COLO668 (cell line): ENCODE results near the gene MYH11.
"Not testable (repeated sequence)": the region's sequence is repeated elsewhere in the genome, so short reads cannot be mapped to it uniquely, and the experiment has no call there.

Source experiments
- DNase-seq: peaks from one replicate; lab custom pipeline; 2025; ENCODE audit not compliant: unreplicated experiment; lab: John Stamatoyannopoulos, UW

The MYH11 gene

DNA sequence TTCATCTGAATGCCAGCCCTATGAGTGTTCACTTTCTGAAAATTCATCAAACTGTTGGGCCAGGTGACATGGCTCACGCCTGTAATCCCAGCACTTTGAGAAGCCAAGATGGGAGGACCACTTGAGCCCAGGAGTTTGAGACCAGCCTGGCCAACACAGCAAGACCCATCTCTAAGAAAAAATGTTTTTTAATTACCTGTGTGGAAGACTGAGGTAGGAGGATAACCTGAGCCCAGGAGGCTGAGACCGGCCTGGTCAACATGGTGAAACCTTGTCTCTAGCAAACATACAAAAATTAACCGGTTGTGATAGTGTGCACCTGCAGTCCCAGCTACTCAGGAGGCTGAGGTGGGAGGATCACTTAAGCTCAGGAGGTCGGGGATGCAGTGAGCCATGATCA is 10.3 kb downstream of the MYH11 start:
- no peak for DNase-seq

DNA sequence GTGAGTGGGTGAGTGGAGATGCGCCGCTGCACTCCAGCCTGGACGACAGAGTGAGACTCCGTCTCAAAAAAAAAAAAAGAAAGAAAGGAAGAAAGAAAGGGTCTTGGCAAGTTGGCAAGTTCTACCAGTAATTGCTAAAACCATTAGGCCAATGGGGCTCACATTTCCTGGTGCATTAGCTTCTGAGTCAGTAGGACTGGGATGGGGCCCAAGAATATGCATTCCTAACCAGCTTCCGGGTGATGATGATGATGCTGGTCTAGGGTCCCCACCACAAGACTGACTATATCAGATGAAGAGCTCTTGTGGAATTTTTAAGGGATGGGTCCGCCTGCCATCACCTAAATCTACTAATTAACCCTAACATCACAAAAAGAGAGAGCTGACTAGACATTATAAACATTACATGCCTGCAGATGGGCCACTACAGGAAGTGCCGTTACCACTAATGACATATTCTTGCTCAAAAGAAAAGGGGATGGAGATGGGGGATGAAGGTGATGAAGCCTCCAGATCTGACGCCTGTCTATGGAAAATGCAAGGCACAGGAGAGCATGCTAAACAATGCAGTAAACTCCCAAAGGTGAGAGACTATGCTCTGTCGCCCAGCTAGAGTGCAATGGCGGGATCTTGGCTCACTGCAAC is 13.1 kb downstream of the MYH11 start:
- no peak for DNase-seq

DNA sequence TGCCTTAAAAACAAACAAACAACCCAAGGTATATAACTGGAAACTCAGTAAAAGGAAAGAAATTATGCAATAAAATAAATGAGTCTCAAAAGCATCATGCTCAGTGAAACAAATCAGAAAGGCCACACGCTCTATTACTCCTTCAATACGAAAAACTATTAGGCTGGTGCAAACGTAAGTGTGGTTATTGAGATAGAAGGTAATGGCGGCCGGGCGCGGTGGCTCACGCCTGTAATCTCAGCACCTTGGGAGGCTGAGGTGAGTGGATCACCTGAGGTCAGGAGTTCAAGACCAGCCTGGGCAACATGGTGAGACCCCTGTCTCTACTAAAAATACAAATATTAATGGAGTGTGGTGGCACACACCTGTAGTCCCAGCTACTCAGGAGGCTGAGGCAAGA is 17.6 kb downstream of the MYH11 start:
- not testable (repeated sequence) for DNase-seq

DNA sequence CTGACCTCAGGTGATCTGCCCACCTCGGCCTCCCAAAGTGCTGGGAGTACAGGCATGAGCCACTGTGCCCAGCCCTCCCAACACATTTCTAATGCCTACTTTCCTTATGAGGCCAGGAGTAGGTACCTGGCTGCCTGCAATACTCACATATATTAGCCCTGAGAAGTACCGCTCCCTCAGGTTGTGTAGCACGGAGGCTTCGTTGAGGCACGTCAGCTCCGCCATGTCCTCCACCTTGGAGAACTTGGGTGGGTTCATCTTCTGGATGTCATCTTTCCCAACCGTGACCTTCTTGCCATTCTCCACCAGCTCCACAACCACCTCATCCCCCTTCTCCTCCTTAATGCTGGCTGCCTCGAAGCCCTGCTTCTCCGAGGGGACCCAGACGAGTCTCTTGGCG is 19.1 kb downstream of the MYH11 start:
- DNase-seq = no peak

DNA sequence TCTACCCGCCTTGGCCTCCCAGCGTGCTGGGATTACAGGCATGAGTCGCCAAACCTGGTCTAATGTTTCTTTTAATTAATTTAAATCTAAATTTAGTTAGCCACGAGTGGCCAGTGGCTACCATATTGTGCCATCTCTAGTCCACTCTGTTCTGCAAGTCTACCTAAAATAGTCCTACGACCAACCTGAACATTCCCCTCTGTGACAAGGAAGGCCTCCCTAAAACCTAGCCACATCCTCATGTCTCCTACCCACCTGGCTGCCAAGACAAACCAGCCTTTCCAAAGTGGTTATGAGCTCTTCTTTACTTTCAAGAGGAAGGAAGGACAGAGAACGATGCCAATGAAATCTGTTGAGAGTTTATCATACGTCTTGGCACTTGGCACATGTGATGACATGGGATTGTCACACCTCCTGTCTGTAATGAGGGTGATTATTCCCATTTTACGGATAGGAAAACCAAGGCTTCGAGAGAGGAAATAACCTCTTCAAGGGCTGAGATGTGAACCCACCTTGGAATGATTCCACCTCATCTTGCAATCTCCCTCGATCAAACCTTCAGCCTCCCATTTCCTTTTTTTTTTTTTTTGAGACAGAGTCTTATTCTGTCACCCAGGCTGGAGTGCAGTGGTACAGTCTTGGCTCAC is 19.7 kb downstream of the MYH11 start:
- no peak for DNase-seq

DNA sequence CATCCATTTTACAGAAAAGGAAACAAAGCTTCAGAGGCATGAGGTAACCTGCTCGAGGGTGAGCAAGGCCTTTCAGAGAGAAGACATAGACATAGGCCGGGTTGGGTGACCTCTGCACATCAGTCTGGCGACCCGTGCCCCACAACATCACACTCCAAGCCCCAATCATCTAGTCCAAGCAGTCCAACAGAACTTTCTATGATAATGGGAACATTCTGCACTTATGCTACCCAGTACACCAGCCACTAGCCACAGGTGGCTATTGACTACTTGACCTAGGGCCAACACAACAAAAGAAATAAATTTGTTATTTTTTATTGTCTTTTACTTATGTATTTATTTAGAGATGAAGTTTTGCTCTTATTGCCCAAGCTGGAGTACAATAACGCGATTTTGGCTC is 20.8 kb downstream of the MYH11 start:
- no peak for DNase-seq

DNA sequence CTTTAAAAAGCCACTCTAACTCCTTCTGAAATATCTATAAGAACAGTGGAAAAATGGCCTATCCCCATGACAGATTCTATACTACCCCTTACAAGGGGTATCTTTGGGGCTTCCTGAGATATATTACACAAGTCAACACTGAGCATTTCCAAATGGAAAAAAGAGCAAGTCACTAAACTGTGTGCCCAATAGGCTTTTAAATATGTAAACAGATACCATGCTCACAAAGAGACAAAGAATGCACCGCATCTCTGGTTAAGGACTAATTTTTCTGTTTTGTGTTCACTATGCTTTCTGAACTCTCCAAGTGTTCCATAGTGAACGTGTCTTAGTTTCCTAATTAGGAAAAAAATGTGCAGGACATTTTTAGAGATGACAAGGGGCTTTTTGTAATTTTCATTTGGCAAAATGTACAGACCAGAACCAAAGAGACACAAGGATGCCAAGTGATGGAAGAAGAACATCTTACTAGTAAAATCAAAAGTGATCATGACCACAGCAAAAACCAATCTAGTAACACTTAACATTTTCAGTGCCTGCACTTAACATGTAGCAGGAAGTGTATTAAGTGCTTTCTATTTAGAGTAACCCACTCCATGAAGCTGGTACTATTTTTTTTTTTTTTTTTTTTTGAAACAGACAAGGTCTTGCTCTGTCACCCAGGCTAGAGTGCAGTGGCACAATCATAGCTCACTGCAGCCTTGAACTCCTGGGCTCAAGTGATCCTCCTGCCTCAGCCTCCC is 21.5 kb downstream of the MYH11 start:
- DNase-seq = no peak

DNA sequence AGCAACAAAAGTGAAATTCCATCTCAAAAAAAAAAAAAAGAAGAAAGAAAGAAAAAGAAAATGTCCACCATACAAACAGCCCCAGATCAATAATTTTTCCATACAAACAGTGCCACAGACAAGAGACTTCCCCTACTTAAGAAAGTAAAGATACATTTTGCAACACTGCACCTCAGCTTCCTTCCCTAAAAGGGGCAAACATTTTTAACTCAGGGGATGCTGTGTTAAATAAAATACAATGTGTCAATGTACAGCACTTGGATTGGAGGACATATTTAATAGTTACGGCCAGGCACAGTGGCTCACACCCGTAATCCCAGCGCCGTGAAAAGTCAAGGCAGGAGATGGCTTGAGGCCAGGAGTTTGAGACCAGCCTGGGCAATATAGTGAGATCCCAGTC is 22.3 kb downstream of the MYH11 start:
- no peak for DNase-seq

DNA sequence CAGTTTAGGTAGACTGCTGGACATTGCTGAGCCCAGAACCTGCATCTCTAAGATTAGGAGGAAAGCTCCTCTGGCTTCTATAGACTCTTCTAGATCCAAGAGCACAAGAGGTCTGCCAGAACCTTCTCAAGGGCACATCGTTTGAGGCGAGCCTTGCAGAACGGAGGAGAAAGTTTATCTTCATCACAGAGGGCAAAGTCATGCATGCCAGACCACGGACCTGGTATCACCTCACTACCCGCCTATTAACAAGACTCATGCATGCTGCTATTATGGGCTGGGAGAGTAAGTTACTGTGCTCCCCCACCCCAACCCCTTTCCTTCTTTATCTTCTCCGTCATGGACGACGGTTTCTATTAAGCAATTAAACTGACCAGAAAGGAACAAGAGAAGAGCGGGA is 23.3 kb downstream of the MYH11 start:
- no peak for DNase-seq

DNA sequence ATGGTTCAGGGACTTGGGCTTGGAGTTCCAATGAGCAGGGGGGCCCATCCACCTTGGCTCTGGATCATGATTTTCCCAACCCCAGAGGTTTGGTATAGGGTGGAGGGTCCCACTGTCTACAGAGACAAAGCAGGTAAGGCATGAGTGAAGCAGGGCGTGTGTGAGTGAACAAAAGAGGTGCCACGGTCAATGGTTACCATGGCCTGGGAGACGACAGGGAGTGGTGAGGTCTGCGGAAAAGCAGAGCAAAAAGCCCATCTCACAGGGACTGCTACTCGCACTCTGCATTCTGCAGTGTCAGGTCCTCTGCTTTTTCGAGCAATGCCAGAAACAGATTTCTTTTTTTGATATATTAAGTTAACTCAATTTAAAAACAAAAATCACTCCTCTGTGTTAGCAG is 24.6 kb downstream of the MYH11 start:
- no peak for DNase-seq

DNA sequence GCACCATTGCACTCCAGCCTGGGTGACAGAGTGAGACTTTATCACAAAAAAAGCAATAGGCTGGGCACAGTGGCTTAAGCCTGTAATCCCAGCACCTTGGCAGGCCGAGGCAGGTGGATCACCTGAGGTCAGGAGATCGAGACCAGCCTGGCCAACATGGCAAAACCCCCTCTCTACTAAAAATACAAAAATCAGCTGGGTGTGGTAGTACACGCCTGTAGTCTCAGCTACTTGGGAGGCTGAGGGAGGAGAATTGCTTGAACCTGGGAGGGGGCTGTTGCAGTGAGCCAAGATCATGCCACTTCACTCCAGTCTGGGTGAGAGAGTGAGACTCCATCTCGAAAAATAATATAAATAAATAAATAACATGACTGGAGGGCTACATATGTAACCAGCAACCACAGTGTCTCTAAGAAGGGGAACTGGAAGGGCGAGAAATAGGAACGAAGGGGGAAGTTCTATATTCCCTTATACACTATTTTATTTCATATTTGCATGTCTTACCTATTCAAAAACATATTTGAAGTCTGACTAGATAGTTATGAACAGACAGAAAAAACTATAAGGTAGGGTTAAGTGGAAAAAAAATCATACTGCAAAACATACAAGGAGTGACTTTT is 25.9 kb downstream of the MYH11 start:
- no peak for DNase-seq

DNA sequence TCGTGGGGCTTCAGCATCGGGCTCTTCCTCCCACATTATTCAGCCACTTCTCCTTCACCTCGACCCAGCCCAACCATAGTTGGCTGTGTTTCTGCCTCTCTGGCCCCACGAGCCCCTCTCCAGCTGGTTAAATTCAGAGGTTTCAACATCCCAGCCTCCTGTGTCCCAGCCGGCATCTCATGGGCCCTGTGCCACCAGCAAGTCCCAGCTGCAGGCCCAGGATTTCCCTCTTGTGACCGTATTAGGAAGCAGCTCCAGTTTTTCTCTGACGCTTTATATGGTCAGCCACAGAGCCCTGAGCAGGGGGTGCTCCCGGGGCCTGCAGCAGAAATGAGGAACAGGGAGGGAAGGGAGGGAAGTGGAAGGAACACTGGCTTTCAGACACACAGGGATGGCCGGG is 27.4 kb downstream of the MYH11 start:
- DNase-seq = no peak

DNA sequence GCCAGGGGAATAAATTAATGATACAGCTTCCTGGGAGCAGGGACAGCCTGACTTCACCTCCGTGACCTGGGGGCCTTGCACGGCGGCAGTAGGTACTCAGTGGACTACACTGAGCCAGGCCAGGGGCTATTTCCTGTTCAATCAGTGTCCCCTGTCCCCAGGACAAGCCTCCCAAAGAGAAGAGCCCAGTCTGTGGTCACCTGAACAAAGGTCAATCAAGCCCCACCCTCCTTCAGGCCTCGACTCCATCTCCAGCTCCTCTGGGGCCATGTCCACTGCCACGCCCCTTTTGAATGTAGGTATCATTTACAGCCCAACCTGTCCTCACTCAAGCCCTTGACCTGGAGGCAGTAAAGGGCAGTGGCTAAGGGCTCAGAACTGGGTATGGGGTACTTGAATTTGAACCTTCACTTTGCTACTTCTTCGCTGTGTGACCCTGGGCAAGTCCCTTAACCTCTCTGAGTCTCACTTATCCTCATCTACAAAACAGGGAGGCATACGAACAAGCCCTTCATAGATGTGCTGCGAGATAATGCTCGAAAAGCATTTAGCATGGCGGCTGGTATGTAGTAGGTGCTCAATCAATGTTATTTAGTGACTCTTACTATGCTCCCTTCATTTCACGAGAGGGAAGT is 29.0 kb downstream of the MYH11 start:
- DNase-seq = no peak

DNA sequence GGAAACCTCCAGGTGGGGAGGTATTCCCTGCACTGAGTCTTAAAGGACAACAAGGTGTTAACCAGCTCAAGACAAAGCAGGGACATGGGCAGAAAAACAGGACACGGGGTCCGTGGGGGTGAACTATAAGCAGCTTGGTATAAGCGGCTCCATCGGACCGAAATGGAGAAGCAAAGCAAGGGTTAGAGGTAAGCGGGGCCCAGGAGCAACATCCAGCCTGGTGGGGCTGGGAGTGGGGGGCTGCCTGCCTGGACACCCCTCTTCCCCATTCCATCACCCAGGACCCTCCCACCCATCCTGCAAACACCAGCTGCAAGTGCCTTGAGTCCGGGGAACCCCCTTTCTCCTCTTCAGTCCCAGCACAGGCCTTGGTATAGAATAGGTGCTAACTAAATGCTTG is 29.5 kb downstream of the MYH11 start:
- no peak for DNase-seq

DNA sequence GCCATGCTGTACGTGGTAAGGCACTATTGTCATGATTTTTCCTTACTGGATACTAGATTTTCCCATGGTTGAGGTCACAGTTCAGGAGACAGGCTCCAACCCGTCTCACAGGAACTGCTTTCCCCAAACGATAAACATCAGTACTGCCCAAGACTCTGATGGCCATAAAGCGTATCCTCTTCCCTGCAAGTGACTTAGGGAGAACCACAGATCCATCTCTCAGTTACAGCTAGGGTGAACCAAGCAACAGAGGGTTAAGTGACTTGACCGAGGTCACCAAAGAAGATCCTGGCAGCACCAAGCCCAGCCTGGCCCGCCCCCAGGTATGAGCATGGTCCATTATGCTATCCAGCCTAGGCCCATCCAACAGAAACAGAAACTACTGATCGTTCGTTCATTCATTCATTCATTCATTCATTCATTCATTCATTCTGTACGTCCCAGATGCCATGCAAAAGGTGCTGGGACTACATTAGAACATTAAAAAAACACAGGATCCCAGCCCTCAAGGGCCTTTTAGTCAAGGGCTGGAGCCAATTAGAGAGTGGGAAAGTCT is 31.0 kb downstream of the MYH11 start:
- no peak for DNase-seq

DNA sequence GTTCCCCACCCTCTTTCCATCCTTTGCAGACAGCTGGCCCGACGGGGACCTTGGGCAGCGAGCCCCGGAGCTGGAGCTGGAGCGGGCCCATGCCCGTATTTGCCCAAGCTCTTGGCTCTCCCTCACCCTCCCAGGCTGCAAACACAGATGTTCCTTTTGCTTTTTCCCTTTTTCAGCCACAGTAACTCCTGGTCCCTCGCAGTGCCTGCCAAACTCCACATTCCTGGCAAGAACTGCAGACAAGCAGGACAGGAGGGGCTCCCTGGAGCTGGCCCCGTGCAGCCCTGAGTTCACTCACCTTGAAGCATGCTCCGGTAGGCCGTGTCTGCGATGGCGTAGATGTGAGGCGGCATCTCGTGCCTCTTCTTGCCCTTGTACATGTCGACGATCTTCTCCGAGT is 33.9 kb downstream of the MYH11 start:
- DNase-seq = no peak

DNA sequence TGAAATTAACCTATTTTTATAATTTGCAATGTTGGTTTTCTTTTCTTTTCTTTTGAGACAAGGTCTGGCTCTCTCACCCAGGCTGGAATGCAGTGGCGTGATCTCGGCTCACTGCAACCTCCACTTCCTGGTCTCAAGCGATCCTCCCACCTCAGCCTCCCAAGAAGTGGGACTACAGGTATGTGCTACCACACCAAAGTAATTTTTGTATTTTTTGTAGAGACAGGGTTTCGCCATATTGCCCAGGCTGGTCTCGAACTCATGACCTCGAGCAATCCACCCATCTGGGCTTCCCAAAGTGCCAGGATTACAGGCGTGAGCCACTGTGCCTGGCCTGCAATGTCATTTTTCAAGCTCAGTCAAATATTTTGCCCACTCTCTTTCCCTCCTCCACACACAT is 36.0 kb downstream of the MYH11 start:
- no peak for DNase-seq

DNA sequence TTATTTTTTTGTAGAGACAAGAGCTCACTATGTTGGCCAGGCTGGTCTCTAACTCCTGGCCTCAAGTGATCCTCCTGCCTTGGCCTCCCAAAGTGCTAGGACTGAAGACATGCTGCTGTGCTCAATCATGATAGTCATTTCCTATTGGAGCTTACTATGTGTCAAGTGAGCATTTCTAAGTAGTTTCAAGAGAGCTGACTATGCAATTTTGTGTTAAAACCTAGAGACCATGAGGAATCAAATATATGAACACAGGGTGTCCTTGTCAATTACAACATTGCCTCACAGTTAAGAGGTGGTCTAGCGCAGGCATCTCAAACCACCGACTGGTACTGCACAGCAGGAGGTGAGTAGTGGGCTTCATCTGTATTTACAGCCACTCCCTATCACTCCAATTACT is 37.8 kb downstream of the MYH11 start:
- no peak for DNase-seq

DNA sequence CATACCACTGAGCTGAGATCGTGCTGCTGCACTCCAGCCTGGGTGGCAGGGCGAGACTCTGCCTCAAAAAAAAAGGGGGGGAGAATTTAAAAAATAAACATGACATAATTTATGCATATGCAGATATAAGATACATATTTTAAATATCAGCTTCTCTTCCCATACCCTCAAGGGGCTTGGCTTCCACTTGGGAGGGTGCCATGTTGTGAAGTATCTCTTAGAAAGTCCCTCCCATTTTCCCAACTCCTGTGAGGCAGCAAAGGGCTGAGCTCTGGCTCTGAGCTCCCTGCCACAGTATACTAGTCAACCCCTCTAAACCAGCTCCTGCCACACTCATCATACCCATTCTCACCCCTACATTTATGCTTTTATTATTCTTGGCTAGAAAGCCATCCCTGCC is 39.4 kb downstream of the MYH11 start:
- DNase-seq = no peak

DNA sequence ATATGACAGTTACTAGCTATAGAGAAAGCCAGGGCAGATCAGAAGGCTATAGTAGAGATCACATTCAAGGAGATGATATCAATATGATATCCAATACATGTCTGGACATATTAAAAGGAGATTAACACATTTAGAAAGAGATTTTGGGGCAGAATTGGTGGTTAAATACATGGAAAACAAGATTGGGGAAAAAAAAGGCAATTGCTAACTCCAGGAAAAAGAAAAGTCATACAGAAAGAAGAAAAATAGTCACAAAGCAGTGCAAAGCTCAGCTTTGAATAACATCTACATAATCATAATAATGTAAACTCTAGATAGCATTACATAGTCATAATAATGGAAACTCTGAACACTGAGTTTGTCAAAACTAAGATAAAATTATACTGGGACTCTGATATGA is 40.6 kb downstream of the MYH11 start:
- DNase-seq = no peak

DNA sequence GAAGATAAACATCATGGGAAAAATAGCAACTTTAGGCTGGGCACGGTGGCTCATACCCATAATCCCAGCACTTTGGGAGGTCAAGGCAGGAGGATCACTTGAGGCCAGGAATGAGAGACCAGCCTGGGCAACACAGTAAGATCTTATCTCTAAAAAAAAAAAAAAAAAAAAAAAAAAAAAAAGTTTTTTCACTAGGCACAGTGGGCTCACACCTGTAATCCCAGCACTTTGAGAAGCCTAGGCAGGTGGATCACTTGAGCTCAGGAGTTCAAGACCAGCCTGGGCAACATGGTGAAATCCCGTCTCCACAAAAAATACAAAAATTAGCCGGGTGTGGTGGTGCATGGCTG is 44.5 kb downstream of the MYH11 start:
- DNase-seq = not testable (repeated sequence)
